Spleen (tissue), 7 donors: ENCODE results near the gene ATP2B2.

Experiments
- CTCF ChIP-seq, 11 experiments: fragments of 200-600 bp in 7 of 11; fragments of 450-650 bp in 4 of 11; sonication (generic) in 4 of 11; IDR thresholded peaks in 8 of 11; conservative IDR thresholded peaks in 3 of 11; 1 replicate in 7 of 11; 2 replicates in 4 of 11; pipeline versions ENCODE4 v1.4.0 to v1.8.0; 2016 to 2021; ENCODE audit warnings: antibody characterized with exemption in 11 of 11, inconsistent platforms in 4 of 11, mild to moderate bottlenecking in 1 of 11
- POLR2A ChIP-seq, 3 donors: fragments of 450-650 bp; IDR thresholded peaks; one replicate each; pipeline ENCODE4 v1.5.1; 2017; ENCODE audit warnings: antibody characterized with exemption in 3 of 3, mild to moderate bottlenecking in 1 of 3
- donor health status: DM: no; HTN: no; CAD: no; lungs with moderate emphysema.
- donor health status: DM: no; HTN: no; CAD: no.
- donor health status: DM: no; HTN: no; CAD: no.

- no peak for TF ChIP-seq CTCF (IDR thresholded peaks at IDR 0.05 in 8 of 11, conservative IDR thresholded peaks at IDR 0.05 in 3 of 11)
- TF ChIP-seq POLR2A (IDR thresholded peaks at IDR 0.05) = no peak
Measured at GRCh38 chr3:10524799-10525301, 19.5 kb upstream of the ATP2B2 start.
